Mucosa of rectum (tissue), 2 donors: ENCODE data around the gene MAP3K10.

Source experiments
- H3K27ac ChIP-seq, 2 donors: one replicate each; pipeline ENCODE4 v1.7.0; 2013; ENCODE audit warnings: inconsistent platforms in 2 of 2, low read depth in 2 of 2, low read length in 2 of 2
- H3K27me3 ChIP-seq, 2 donors: one replicate each; pipeline ENCODE4 v1.7.0; 2013; ENCODE audit warnings: low read length in 2 of 2; ENCODE audit not compliant: control insufficient read depth in 2 of 2, insufficient read depth in 2 of 2
- H3K36me3 ChIP-seq, 2 donors: one replicate each; pipeline ENCODE4 v1.7.0; 2013; ENCODE audit warnings: low read length in 2 of 2; ENCODE audit not compliant: control insufficient read depth in 2 of 2, insufficient read depth in 2 of 2
- H3K4me1 ChIP-seq, 2 donors: one replicate each; pipeline ENCODE4 v1.7.0; 2013; ENCODE audit warnings: low read length in 2 of 2, mild to moderate bottlenecking in 1 of 2; ENCODE audit not compliant: control insufficient read depth in 2 of 2, insufficient read depth in 2 of 2
- H3K4me3 ChIP-seq, 2 donors: one replicate each; pipeline ENCODE4 v1.7.0; 2013; ENCODE audit warnings: low read length in 2 of 2
- H3K9ac ChIP-seq, 2 donors: one replicate each; pipeline ENCODE4 v1.7.0; 2013; ENCODE audit warnings: low read length in 2 of 2, low read depth in 1 of 2, mild to moderate bottlenecking in 1 of 2
- H3K9me3 ChIP-seq, 2 donors: one replicate each; pipeline ENCODE4 v1.7.0; 2013; ENCODE audit warnings: low read length in 2 of 2; ENCODE audit not compliant: control insufficient read depth in 2 of 2
- donor health status: healthy.
- donor health status: Normal muscosa, but diverticular disease.

MAP3K10 gene

DNA sequence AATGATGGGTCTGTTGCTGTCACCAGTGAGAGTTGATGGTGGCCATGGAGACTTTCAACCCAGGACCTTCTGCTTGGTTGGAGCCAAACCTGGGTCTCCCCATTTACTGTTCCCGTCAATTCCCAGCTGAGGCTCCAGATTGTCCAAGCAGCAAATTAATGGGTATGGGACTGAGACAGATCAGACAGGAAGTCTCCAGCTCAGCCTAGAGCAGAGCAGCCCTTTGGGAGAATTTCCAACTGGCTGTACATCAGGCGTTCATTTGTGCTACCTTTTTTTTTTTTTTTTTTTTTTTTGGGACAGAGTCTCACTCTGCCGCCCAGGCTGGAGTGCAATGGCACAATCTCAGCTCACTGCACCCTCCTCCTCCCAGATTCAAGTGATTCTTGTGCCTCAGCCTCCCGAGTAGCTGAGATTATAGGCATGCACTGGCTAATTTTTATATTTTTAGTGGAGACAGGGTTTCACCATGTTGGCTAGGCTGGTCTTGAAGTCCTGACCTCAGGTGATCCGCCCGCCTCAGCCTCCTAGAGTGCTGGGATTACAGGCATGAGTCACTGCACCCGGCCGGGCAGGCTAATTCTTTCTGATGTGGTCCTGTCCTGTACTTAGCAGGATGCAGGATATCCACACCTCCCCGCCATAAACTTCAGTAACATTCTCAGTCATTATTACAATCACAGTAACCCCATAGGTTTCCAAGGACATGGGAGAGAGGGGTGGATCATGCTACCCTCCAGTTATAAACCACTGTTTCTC is 9.3 kb downstream of the MAP3K10 start:
- H3K36me3 ChIP-seq = peaks cover 0 to 7% of the 10 kb centered on the region in 2 donors
- H3K9ac ChIP-seq = no peak overlapping the region
- H3K4me3 ChIP-seq = no peak overlapping the region
- H3K4me1 ChIP-seq = no peaks in the 10 kb centered on the region
- H3K27ac ChIP-seq = no peak overlapping the region
- no peaks in the 10 kb centered on the region for H3K9me3 ChIP-seq
- H3K27me3 ChIP-seq = no peaks in the 10 kb centered on the region

DNA sequence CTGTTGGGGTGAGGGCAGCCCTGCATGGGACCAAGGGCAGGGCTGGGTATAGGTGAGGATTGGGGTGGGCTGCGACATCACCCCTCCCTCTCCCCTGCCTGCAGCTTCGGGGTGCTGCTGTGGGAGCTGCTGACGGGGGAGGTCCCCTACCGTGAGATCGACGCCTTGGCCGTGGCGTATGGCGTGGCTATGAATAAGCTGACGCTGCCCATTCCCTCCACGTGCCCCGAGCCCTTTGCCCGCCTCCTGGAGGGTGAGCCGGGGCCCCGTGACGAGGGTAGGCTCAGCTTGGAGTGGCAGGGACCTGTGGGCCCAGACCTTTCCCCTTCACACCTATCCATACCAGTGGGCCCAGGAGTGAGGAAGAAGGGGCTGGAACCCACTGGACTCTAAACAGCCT is 13.2 kb downstream of the MAP3K10 start:
- no peaks in the 10 kb centered on the region for H3K27me3 ChIP-seq
- H3K27ac ChIP-seq = no peak overlapping the region
- peaks cover 0 to 7% of the 10 kb centered on the region in 2 donors for H3K36me3 ChIP-seq
- H3K9ac ChIP-seq = no peak overlapping the region
- H3K9me3 ChIP-seq = no peaks in the 10 kb centered on the region
- no peaks in the 10 kb centered on the region for H3K4me1 ChIP-seq
- H3K4me3 ChIP-seq = no peak overlapping the region

DNA sequence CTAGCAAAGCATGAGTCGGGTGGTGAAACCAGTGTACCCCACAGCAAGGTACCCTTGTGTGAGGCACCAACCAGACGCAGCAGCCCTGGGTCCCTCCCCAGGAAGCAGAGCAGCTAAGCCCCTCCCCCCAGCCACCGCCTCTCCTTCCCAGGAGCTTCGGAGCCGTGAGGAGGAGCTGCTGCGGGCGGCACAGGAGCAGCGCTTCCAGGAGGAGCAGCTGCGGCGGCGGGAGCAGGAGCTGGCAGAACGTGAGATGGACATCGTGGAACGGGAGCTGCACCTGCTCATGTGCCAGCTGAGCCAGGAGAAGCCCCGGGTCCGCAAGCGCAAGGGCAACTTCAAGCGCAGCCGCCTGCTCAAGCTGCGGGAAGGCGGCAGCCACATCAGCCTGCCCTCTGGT is 14.5 kb downstream of the MAP3K10 start:
- no peaks in the 10 kb centered on the region for H3K27me3 ChIP-seq
- no peaks in the 10 kb centered on the region for H3K4me1 ChIP-seq
- no peak overlapping the region for H3K4me3 ChIP-seq
- H3K9me3 ChIP-seq = no peaks in the 10 kb centered on the region
- H3K9ac ChIP-seq = no peak overlapping the region
- peaks cover 0 to 7% of the 10 kb centered on the region in 2 donors for H3K36me3 ChIP-seq
- no peak overlapping the region for H3K27ac ChIP-seq

DNA sequence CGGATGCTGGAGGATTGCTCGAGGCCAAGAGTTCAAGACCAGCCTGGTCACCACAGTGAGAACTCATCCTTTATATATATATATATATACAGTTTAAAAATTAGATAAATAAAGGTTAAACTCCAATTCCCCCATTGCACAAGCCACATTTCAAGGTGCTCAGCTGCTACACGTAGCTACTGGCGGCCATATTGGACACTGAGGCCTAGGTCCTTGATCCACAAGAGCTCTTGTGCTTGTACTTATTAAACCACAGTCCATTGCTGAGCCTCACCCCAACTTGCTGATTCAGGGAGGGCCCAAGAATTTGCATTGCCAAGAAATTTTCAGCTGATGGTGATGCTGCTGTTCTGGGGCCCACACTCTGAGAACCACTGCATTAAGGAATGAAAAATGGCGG is 17.4 kb downstream of the MAP3K10 start:
- H3K36me3 ChIP-seq = peaks cover 0 to 6% of the 10 kb centered on the region in 2 donors
- no peaks in the 10 kb centered on the region for H3K4me1 ChIP-seq
- H3K27me3 ChIP-seq = no peaks in the 10 kb centered on the region
- H3K27ac ChIP-seq = no peak overlapping the region
- H3K4me3 ChIP-seq = no peak overlapping the region
- H3K9ac ChIP-seq = no peak overlapping the region
- H3K9me3 ChIP-seq = no peaks in the 10 kb centered on the region

- H3K4me3 ChIP-seq = no peak overlapping the region
- H3K4me1 ChIP-seq = no peaks in the 10 kb centered on the region
- no peak overlapping the region for H3K27ac ChIP-seq
- H3K9me3 ChIP-seq = no peaks in the 10 kb centered on the region
- no peak overlapping the region for H3K9ac ChIP-seq
- peaks cover 0 to 3% of the 10 kb centered on the region in 2 donors for H3K36me3 ChIP-seq
- peaks cover 0 to 1% of the 10 kb centered on the region in 2 donors for H3K27me3 ChIP-seq
These were observed 19.7 kb downstream of the MAP3K10 start for GRCh38 chr19:40210889-40211288.

DNA sequence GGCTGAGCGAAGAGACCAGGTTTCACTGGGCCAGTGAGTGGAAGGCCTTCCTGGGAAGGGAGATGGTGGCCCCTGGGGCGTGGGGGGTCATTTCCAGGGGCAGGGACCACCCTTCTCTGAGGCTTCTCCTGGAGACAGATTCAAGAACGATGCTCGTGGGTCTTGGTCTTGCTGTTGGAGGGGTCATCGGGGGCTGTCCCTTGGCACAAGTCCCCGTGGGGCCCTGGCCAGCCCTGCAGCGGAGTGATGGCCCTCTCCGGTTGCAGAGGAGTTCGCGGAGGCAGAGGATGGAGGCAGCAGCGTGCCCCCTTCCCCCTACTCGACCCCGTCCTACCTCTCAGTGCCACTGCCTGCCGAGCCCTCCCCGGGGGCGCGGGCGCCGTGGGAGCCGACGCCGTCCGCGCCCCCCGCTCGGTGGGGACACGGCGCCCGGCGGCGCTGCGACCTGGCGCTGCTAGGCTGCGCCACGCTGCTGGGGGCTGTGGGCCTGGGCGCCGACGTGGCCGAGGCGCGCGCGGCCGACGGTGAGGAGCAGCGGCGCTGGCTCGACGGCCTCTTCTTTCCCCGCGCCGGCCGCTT is 22.1 kb downstream of the MAP3K10 start:
- H3K27me3 ChIP-seq = peaks cover 14 to 15% of the 10 kb centered on the region in 2 donors
- H3K9ac ChIP-seq = no peak overlapping the region
- no peaks in the 10 kb centered on the region for H3K9me3 ChIP-seq
- H3K36me3 ChIP-seq = peaks cover 0 to 3% of the 10 kb centered on the region in 2 donors
- H3K27ac ChIP-seq = no peak overlapping the region
- no peak overlapping the region for H3K4me3 ChIP-seq
- peaks cover 0 to 2% of the 10 kb centered on the region in 2 donors for H3K4me1 ChIP-seq

GRCh38 chr19:40213882-40214570 is 22.8 kb downstream of the MAP3K10 start:
- H3K9me3 ChIP-seq = no peaks in the 10 kb centered on the region
- H3K27me3 ChIP-seq = peaks cover 17 to 20% of the 10 kb centered on the region in 2 donors
- peaks cover 0 to 3% of the 10 kb centered on the region in 2 donors for H3K36me3 ChIP-seq
- H3K4me1 ChIP-seq = peaks cover 0 to 2% of the 10 kb centered on the region in 2 donors
- no peak overlapping the region for H3K27ac ChIP-seq
- H3K4me3 ChIP-seq = no peak overlapping the region
- no peak overlapping the region for H3K9ac ChIP-seq

DNA sequence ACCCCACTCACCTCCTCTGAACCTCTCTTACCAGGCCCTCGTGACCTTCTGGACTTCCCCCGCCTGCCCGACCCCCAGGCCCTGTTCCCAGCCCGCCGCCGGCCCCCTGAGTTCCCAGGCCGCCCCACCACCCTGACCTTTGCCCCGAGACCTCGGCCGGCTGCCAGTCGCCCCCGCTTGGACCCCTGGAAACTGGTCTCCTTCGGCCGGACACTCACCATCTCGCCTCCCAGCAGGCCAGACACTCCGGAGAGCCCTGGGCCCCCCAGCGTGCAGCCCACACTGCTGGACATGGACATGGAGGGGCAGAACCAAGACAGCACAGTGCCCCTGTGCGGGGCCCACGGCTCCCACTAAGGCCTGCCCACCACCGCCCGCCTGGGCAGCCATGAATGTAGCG is 23.7 kb downstream of the MAP3K10 start:
- H3K9me3 ChIP-seq = no peaks in the 10 kb centered on the region
- H3K36me3 ChIP-seq = peaks cover 0 to 3% of the 10 kb centered on the region in 2 donors
- peaks cover 0 to 2% of the 10 kb centered on the region in 2 donors for H3K4me1 ChIP-seq
- no peak overlapping the region for H3K27ac ChIP-seq
- H3K4me3 ChIP-seq = no peak overlapping the region
- peaks cover 17 to 26% of the 10 kb centered on the region in 2 donors for H3K27me3 ChIP-seq
- no peak overlapping the region for H3K9ac ChIP-seq

GRCh38 chr19:40216013-40216776 is 25.0 kb downstream of the MAP3K10 start:
- Histone ChIP-seq H3K9ac (no peak overlapping the region), H3K27me3 (peaks cover 19 to 26% of the 10 kb centered on the region in 2 donors), H3K36me3 (no peaks in the 10 kb centered on the region), H3K4me1 (peaks cover 0 to 2% of the 10 kb centered on the region in 2 donors), H3K27ac (no peak overlapping the region), H3K4me3 (no peak overlapping the region), H3K9me3 (no peaks in the 10 kb centered on the region)

GRCh38 chr19:40216777-40217026 is 25.5 kb downstream of the MAP3K10 start:
- Histone ChIP-seq H3K36me3 (no peaks in the 10 kb centered on the region), H3K27me3 (peaks cover 19 to 26% of the 10 kb centered on the region in 2 donors), H3K4me3 (peak overlapping the region in 1 of 2 donors; percentile 37), H3K9ac (no peak overlapping the region), H3K27ac (no peak overlapping the region), H3K4me1 (peaks cover 0 to 2% of the 10 kb centered on the region in 2 donors), H3K9me3 (no peaks in the 10 kb centered on the region)
